Hepatic stellate cell (primary cell): ENCODE data around the gene PTPRN2.

Experiments
- DNase-seq: peaks from one replicate; pipeline ENCODE4 v3.0.0; 2011; ENCODE audit warnings: low spot score

The PTPRN2 gene

DNA sequence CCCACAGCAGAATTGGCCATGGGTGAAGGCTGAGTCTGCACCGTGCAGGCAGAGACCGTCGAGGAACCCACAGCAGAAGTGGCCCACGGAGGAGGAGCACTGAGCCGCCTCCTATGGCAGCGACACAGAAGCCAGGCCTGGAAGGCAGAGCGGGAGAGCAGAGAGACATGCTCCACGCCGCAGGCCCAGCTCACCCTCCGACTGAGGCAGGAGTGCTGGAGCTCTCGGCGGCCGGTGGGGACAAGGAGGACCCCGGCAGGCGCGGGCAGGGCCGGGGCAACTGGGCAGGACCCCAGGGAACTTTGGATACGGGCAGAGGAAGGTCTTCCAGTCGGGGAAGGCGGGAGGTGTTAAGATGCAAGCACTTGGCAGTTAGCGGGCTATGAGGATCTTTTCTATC lies 830.4 kb downstream of the PTPRN2 start:
- no peak for DNase-seq

DNA sequence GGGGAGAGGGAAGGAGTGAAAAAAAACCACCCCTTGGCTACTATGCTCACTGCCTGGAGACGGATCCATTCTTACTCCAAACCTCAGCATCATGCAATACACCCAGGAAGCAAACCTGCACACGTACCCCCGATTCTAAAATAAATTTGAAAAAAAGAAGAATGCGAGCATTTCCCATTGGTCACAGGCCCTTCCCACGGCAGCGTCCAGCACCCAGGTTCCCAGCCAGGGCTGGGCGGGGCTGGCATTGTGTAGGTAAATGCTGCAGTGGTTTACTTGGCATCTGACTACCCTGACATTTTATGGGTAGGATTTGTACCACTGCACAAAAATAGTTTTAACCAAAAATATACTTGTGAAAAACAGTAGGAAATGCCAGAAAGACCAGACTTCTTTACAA lies 831.9 kb downstream of the PTPRN2 start:
- no peak for DNase-seq

GRCh38 chr7:157754416-157754790 lies 833.2 kb downstream of the PTPRN2 start:
- no peak for DNase-seq

DNA sequence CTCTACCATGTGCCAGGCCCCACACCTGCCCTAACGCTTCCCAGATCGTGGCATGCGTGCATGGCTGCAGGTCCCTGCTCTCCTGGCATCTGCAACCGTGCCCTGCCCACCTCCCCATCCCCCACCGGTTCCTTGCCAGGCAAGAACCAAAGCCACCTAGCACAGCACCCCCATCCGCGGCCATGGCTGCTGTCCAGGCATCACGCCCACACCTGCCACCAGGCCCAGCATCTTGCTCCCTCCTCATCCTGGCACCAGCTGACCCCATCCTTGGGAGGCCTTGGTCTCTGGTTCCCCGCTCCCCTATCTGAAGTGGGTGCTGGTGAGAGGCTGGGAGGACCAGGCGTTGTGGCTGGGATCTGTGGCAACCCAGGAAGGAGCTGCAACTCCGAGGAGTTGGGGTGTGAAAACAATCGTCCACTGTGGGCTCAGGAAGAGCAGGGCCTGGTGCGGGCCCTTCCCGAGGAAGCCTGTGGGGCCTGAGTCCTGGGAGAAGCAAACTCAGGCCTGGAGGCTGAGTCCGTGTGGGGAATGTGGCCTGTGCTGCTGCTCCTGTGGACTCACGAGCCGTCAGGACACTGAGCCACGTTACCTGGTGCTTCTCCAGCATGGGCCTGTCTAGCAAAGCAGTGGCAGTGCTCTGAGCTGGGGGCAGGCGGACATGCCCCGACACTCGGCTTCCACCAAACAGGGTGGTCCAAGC lies 833.8 kb downstream of the PTPRN2 start:
- no peak for DNase-seq

- DNase-seq = no peak
These were observed 834.8 kb downstream of the PTPRN2 start for GRCh38 chr7:157752832-157753291.

GRCh38 chr7:157751951-157752673 lies 835.5 kb downstream of the PTPRN2 start:
- DNase-seq = no peak

DNA sequence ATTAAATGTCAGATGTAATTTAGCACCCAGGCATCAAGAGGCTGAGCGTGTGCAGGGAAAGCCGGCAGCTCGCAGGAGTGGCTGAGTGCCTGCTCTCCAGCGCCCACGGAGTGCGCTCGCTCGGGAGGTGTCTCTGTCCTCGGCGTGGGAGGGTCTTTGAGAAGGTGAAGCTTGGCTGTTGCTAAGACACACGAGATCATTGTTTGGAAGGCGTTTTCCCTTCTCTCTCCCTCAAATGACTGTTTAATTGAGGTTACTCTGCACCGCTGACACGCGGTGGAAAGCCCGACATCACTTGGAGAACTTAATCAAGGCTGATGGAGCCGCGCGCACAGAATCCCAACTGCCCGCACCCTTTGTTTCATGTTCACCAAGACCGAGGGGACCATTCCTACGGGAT lies 836.2 kb downstream of the PTPRN2 start:
- no peak for DNase-seq

DNA sequence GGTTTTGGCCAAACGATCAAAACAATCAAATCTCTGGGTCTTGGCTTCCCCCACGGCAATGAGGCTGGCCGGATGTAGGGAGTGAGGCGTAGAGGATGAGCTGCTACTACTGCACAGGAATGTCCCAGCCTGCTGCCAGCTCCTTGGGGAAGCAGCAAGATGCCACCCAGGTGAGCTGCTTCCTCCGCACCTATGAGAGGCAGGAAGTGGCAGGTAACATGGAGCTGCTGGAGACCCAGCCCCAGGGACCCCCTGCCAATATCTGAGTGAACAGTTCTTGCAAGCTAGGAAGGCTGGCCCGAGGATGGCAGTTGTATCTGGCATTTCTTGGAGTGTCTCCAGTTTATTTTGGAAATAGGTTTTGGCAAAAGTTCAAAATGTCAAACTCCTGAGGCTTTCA lies 837.3 kb downstream of the PTPRN2 start:
- no peak for DNase-seq

- DNase-seq = no peak
These were observed 841.6 kb downstream of the PTPRN2 start for GRCh38 chr7:157745721-157746709.

- no peak for DNase-seq
These were observed 842.6 kb downstream of the PTPRN2 start for GRCh38 chr7:157744786-157745601.

DNA sequence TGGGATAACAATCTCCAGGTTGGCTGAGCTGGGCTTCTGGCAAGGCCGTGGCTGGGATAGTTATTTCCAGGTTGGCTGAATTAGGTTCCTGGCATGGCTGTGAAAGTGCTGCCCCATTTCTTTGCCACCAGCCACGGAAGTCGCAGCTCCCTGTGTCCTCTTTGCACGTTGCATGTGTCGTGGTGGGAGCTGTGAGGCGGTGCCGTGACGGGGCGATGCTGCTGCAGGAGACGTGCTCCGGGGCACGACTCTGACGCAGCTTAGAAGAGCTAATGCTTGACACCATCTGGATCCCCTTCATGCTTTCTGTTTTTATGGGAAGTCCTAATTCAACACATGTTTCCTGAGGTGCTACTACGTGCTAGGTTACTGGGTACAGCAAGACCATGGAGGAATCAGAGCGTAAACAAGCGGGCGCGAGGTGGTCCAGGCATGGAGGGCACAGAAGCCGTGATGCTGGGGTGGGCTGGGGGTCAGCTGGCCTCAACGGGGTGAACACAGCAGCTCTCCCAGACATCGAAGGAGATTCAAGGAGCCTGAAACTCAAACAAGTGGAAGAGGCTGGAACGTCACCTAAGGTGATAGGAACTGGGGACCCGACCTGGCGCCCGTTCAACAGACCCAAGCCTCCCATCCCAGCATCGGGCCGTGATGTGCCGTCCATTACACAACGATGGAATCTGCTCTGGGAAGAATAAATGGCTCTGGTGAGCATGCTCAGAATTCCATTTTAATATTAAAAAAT lies 843.7 kb downstream of the PTPRN2 start:
- no peak for DNase-seq

GRCh38 chr7:157740251-157740798 lies 847.3 kb downstream of the PTPRN2 start:
- no peak for DNase-seq

GRCh38 chr7:157739650-157740049 lies 848.0 kb downstream of the PTPRN2 start:
- no peak for DNase-seq

DNA sequence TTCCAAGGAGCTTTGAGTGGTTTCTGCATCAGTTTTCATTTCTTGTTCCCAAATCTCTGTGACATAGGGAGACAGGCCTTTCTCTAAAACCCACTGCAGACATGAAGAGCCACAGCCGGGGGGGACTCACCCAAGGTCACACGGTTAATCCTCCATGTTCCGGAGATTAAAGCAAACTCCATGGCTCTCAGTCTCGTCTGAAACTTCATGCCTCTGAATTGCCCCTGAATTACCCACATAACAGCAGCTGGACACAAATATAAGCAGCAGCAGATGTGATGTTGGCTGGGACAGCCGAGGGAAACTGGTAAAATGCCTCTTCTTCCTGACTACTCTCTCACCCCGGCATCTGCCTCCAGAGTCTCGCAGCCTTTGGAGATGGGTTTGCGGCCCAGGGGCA lies 848.6 kb downstream of the PTPRN2 start:
- DNase-seq = no peak

GRCh38 chr7:157738066-157738460 lies 849.6 kb downstream of the PTPRN2 start:
- no peak for DNase-seq

- DNase-seq = no peak
These were observed 850.2 kb downstream of the PTPRN2 start for GRCh38 chr7:157737151-157738065.

GRCh38 chr7:157736341-157736740 lies 851.3 kb downstream of the PTPRN2 start:
- DNase-seq = no peak

GRCh38 chr7:157735826-157736225 lies 851.8 kb downstream of the PTPRN2 start:
- DNase-seq = no peak
